ENCODE results near the gene EDIL3.

DNA sequence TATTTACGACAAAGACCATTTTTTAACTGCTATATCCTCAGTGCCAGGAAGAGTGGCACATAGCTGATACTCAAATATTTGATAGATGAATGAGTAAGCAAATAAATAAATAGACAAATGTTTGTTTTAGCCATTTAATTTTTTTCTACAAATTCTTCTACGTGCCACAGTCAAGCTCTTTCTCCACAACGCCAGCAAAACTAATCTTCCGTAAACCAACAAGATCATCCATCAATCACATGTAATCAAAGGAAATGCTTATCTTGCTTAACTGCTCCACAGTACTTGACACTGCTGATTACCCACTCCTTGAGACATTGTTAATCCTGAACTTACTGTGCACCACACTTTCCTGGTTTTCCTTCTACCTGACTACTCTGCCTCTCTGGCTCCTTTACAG lies 136.7 kb downstream of the EDIL3 start:
- TF ChIP-seq, protein P1, sequence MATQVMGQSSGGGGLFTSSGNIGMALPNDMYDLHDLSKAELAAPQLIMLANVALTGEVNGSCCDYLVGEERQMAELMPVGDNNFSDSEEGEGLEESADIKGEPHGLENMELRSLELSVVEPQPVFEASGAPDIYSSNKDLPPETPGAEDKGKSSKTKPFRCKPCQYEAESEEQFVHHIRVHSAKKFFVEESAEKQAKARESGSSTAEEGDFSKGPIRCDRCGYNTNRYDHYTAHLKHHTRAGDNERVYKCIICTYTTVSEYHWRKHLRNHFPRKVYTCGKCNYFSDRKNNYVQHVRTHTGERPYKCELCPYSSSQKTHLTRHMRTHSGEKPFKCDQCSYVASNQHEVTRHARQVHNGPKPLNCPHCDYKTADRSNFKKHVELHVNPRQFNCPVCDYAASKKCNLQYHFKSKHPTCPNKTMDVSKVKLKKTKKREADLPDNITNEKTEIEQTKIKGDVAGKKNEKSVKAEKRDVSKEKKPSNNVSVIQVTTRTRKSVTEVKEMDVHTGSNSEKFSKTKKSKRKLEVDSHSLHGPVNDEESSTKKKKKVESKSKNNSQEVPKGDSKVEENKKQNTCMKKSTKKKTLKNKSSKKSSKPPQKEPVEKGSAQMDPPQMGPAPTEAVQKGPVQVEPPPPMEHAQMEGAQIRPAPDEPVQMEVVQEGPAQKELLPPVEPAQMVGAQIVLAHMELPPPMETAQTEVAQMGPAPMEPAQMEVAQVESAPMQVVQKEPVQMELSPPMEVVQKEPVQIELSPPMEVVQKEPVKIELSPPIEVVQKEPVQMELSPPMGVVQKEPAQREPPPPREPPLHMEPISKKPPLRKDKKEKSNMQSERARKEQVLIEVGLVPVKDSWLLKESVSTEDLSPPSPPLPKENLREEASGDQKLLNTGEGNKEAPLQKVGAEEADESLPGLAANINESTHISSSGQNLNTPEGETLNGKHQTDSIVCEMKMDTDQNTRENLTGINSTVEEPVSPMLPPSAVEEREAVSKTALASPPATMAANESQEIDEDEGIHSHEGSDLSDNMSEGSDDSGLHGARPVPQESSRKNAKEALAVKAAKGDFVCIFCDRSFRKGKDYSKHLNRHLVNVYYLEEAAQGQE (IDR thresholded peaks at IDR 0.05; ENCODE audit: insufficient read depth in 1 of 2, low read depth in 2 of 2, low read length in 1 of 2) = no peak
- TF ChIP-seq, protein P2, sequence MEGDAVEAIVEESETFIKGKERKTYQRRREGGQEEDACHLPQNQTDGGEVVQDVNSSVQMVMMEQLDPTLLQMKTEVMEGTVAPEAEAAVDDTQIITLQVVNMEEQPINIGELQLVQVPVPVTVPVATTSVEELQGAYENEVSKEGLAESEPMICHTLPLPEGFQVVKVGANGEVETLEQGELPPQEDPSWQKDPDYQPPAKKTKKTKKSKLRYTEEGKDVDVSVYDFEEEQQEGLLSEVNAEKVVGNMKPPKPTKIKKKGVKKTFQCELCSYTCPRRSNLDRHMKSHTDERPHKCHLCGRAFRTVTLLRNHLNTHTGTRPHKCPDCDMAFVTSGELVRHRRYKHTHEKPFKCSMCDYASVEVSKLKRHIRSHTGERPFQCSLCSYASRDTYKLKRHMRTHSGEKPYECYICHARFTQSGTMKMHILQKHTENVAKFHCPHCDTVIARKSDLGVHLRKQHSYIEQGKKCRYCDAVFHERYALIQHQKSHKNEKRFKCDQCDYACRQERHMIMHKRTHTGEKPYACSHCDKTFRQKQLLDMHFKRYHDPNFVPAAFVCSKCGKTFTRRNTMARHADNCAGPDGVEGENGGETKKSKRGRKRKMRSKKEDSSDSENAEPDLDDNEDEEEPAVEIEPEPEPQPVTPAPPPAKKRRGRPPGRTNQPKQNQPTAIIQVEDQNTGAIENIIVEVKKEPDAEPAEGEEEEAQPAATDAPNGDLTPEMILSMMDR (IDR thresholded peaks at IDR 0.05) = no peak
